Activated gamma-delta T cell treated with Interleukin-2 at 50 U/mL for 16 hours (primary cell): ENCODE results near the gene DHRS7.

Experiments
- DNase-seq: peaks from one replicate; pipeline ENCODE4 v3.0.0-alpha.2; 2020

DHRS7 gene

DNA sequence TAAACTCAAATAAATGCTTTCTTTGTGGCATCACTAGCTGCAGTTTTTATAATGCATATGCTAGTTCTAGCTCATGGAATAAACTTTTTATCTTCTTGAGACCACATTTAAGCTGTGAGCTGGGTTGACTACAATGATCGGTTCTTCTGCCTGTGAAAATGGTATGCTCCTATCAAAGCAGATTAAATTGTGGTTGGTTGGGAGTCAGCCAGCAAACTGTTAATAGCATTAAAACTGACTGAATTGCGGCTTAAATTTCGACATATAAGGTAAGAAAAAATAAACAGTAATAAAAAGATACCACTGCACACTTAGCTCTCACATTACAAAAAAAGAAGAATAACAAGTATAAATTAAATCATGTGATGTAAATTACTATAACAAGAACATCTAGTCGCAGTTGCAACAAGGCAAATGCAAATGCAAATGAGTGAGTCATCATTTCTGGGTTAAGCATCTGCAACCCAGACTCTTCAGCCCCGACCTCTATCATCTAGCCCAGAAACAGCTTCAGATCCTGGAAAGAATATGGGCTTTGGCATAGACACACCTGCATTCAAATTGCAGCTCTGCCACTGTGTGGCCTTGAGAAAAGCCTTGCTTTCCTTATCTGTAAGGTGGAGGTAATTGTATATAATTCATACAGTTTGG, 19.8 kb upstream of the DHRS7 start:
- DNase-seq: no peak

DNA sequence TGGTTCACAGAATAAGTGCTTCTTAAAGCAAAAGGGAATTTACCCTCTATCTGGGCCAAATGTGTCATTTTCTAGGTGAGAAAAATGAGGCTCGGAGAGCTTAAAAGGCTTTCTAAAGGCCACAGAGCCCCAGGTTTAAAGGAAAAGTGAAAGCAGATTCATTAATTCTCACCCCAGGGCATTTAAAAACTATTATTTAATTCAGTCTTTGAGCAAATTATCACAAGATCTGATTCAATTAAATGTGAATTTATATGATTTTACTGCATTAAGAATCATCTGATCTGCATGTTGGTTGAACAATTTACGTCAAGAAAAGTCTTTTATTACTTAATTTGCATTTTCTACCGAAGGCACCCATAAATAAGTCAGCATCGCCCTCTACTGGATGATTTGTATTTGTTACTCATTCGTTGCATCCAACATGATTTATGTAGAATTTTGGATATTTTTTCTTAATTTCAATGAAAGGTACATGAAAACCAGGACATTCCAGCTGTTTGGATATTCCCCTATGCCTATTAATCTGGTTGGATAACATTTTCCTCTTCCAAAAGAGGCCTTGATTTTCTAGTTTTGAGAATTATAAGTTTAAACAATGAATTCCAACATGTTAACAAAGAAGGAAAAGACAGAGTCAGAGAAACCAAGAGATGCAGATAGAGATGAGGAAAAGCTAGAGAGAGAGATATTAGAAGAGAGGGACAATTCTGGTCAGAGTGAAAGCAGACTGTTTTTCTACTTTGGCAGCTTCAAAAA, 19.1 kb upstream of the DHRS7 start:
- peak; percentile 21 for DNase-seq

- DNase-seq: no peak
Observed at GRCh38 chr14:60183741-60184140, 18.5 kb upstream of the DHRS7 start.

GRCh38 chr14:60183138-60183537, 17.9 kb upstream of the DHRS7 start:
- no peak for DNase-seq

- no peak for DNase-seq
Observed at GRCh38 chr14:60179431-60179869, 14.3 kb upstream of the DHRS7 start.

GRCh38 chr14:60178820-60179219, 13.6 kb upstream of the DHRS7 start:
- no peak for DNase-seq

GRCh38 chr14:60178164-60178563, 13.0 kb upstream of the DHRS7 start:
- no peak for DNase-seq

GRCh38 chr14:60175255-60175902, 10.2 kb upstream of the DHRS7 start:
- DNase-seq: no peak

DNA sequence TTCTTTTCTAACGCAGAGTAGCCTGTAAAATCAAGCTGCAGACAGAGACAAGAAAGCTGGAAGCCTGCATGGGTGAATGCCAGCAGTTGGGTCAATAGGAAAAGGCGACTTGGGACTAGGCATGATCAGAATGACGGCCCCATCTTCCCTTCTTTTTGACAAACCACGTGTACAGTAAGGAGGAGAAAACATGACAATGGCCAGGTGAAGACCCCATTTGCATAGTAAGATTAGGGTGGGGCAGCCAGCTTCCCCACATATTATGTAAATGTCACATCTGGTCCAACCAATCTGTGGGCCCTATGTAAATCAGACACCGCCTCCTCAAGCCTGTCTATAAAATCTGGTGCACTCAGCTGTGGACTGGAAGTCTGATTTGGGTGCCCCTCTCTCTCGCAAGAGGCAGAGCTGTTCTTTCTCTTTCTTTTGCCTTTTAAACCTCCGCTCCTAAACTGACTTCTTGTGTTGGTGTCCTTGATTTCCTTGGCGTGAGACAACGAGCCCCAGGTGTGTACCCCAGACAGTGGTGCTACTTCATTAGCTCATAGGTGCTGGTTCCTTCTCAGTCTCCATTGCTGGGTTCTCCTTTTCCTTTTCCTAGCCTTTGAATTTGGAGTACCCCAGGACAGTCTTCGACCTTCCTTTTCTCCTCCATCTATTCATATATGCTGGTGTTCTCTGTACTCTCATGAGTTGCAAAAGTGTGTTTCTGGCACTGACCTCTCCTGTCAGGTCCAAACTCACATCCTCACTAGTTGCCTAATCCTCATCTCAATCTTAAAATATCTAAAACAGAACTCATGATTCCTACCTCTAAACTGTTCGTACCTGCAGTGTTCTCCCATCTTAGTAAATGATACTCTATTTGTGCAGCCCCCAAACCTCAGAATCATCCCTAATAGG, 9.4 kb upstream of the DHRS7 start:
- DNase-seq: no peak

GRCh38 chr14:60171690-60172089, 6.5 kb upstream of the DHRS7 start:
- DNase-seq: no peak

DNA sequence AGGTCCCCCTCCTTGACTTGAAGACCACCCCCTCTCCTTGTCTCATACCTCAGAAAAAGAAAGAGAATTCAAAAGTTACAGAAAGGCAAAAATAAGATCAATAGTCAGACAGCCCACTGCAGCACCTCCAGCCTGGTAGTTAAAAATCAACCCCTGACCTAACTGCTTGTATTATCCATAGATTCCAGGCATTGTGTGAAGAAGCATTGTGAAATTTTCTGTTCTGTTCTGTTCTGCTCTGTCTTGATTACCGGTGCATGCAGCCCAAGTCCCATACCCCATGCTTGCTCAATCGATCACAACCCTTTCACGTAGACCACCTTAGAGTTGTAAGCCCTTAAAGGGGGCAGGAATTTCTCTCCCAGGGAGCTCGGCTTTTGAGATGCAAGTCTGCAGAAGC, 5.8 kb upstream of the DHRS7 start:
- DNase-seq: no peak

- DNase-seq: no peak
Observed at GRCh38 chr14:60169722-60170121, 4.5 kb upstream of the DHRS7 start.

DNA sequence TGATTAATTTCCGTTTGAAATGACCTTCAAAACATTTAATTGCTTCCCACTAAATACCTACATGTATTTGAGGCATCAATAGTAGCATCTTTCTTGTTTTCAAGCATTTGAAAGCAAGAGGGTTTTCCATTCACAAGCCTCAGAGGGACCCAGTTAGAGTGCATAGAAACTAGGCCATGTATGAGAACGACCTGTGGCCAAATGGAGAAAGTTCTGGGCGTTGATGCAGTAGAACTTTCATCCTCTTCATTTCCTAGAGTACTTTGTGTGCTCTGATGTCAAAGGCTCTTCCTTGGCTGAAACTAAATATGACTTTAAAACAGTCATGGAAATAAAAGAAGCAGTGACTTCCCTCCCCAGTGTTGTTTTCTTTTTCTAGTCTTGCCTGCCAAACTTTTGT, 944 bp upstream of the DHRS7 start:
- no peak for DNase-seq

DNA sequence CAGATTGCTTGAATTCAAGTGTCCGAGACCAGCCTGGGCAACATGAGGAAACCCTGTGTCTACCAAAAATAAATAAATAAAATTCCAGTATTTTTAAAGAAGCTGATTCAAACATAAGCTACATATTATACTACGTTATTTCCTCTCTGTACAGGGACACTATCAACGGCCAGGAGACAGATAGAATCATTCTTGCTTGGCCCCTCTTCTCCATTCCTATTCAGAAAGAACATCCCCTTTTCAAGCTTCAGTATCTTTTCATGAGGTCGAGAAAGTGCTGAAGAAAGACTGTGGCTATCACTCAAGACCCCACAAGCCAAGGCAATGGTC, 314 bp upstream of the DHRS7 start:
- DNase-seq: no peak

GRCh38 chr14:60164404-60164711, 840 bp downstream of the DHRS7 start:
- DNase-seq: no peak

DNA sequence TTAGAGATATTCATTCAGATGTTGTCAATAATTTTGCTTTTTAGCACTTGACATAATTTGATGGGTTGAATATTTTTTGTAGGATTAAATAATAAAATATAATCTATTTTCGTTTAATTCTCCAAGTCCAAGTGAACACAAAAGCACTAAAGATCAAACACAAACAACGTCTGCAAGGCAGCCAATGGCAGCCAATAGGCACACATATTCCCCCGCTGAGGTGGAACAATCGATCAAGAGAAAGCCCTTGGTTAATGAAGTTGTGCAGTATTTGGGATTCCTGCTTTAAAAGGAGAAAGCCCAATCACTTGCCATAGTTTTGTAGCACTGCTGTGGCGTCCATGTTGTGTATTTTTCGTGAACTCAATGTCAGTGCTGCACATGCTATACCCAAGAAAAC, 1.5 kb downstream of the DHRS7 start:
- DNase-seq: no peak

- DNase-seq: no peak
Observed at GRCh38 chr14:60161196-60162107, 3.7 kb downstream of the DHRS7 start.

- no peak for DNase-seq
Observed at GRCh38 chr14:60160422-60160821, 4.8 kb downstream of the DHRS7 start.

DNA sequence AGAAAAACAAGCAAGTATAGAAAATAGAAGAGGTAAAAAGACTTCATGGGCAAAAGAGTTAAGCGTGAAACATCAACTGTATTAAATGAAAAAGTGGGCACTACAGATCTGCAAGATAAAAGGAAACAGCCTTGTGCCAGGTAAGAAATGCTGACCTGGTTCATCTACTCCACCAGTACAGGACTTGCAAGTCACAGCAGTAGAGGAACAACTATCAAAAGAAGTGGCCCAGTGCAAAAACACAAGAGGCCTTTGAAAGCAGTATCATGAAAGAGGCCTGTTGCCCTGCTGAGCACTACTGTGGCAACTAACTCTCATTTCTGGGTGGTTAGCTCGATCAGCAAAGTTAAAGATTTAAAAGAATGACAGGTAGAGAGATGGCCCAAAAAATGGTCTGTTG, 10.5 kb downstream of the DHRS7 start:
- no peak for DNase-seq

DNA sequence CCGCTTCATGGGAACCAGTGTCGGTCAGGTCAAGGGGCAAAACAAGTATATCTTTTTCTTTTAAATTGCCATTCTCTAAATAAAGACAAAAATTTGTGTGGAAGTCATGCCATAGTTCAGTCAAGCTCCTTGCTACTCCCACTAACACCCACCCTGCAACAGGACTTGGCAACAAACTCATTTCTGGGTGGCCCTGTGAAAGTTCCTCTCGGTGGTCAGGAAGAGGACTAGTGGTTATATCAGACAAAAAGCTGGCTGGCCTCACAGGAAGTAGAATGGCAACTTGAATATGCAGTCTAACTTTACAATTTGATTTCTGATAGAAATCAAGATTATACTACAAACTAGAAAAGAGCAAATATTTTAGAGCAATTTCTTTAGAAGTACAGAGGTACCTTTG, 11.2 kb downstream of the DHRS7 start:
- peak; percentile 20 for DNase-seq

DNA sequence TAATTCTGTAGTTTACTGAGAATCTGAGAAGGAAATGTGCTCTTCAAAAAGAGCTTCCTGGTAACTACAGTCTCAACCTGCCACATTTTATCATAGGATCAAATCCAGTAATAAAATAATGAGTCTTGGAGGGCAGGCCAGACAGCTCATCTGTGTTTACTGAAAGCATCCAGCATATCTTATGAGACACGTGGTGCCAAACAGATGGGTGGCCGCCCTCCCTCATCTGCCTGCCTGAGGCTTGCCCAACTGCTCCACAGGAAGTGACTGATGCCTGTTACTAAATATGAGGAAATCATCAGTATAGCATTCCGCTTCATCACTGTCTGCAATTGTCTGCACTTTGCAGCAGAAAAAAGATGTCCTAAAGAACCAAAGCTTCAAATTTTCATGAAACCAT, 13.5 kb downstream of the DHRS7 start:
- peak; percentile 65 for DNase-seq

GRCh38 chr14:60134702-60135101, 30.5 kb downstream of the DHRS7 start:
- no peak for DNase-seq
